ENCODE data around the gene ZNF408.

- TF ChIP-seq CTCF (conservative IDR thresholded peaks at IDR 0.05; ENCODE audit: low read length) (no peak), EZH2phosphoT487 (IDR thresholded peaks at IDR 0.05; ENCODE audit: borderline replicate concordance, low read depth, low read length) (no peak)
Observed at GRCh38 chr11:46721286-46721685, 20.5 kb downstream of the ZNF408 start.

All from OCI-LY7 (cell line).